WTC11 (cell line): Measurements from ENCODE around the gene INPP5K.

Experiments used
- ETV6 ChIP-seq: sonication (generic); formaldehyde crosslinking; IDR thresholded peaks from 2 replicates; pipeline ENCODE4 v1.8.1; 2022; ENCODE audit warnings: mild to moderate bottlenecking, missing genetic modification reagents
- JAZF1 ChIP-seq: fragments of 250-450 bp; sonication (Bioruptor Pico); IDR thresholded peaks from 2 replicates; pipeline ENCODE4 v1.9.0; 2021; ENCODE audit warnings: moderate library complexity, mild to moderate bottlenecking, inconsistent platforms
- JUN ChIP-seq: sonication (generic); formaldehyde crosslinking; IDR thresholded peaks from 2 replicates; pipeline ENCODE4 v1.8.0; 2023; ENCODE audit warnings: mild to moderate bottlenecking, missing genetic modification reagents
- ZBTB21 ChIP-seq: sonication (generic); formaldehyde crosslinking; IDR thresholded peaks from 2 replicates; pipeline ENCODE4 v1.8.1; 2023; ENCODE audit warnings: mild to moderate bottlenecking, missing genetic modification reagents, borderline replicate concordance
- ZNF263 ChIP-seq: sonication (generic); formaldehyde crosslinking; IDR thresholded peaks from 2 replicates; pipeline ENCODE4 v1.8.1; 2022; ENCODE audit warnings: low read depth, mild to moderate bottlenecking, moderate library complexity, missing genetic modification reagents
- TF ChIP-seq, protein P1 (sequence below): sonication (generic); formaldehyde crosslinking; IDR thresholded peaks from 2 replicates; pipeline ENCODE4 v1.8.0; 2022; ENCODE audit warnings: mild to moderate bottlenecking, missing genetic modification reagents
- TF ChIP-seq, protein P2 (sequence below): fragments of 200-600 bp; IDR thresholded peaks from 2 replicates; pipeline ENCODE4 v1.8.0; 2022; ENCODE audit warnings: antibody characterized with exemption

DNA sequence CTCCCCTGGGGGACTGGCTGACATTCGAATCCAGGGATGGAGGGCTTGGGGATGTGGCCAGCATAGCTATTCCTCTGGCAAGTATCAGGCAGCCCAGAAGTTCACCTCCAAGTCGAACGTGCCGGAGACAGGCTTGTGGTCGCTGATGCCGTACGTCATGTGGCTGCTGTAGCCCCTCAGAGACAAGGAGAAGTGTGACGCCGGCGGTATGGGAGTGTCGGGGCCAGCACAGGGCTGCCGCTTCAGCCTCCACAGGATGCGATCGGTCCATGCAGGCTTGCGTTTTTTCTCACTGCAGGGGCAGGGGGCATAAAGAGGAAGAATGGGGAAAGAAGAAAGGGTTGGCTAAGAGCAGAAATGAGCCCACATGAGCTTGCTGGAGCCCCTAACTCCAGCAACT lies 18.6 kb downstream of the INPP5K start:
- TF ChIP-seq JAZF1 (CRISPR knock-in tag) (no peak), JUN (CRISPR knock-in tag) (no peak), ETV6 (no peak), ZBTB21 (CRISPR knock-in tag) (no peak), ZNF263 (CRISPR knock-in tag) (no peak)
- TF ChIP-seq, protein P1, sequence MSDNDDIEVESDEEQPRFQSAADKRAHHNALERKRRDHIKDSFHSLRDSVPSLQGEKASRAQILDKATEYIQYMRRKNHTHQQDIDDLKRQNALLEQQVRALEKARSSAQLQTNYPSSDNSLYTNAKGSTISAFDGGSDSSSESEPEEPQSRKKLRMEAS (CRISPR knock-in tag): no peak
- TF ChIP-seq, protein P2, sequence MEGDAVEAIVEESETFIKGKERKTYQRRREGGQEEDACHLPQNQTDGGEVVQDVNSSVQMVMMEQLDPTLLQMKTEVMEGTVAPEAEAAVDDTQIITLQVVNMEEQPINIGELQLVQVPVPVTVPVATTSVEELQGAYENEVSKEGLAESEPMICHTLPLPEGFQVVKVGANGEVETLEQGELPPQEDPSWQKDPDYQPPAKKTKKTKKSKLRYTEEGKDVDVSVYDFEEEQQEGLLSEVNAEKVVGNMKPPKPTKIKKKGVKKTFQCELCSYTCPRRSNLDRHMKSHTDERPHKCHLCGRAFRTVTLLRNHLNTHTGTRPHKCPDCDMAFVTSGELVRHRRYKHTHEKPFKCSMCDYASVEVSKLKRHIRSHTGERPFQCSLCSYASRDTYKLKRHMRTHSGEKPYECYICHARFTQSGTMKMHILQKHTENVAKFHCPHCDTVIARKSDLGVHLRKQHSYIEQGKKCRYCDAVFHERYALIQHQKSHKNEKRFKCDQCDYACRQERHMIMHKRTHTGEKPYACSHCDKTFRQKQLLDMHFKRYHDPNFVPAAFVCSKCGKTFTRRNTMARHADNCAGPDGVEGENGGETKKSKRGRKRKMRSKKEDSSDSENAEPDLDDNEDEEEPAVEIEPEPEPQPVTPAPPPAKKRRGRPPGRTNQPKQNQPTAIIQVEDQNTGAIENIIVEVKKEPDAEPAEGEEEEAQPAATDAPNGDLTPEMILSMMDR: no peak
